Spinal cord (tissue), 10 donors: ENCODE results near the gene TP63. TPM values are rescaled to one million over a fixed set of nuclear protein-coding genes. Genes with fewer than 3 reads are reported as not detected.

Experiments used
- DNase-seq, 6 donors: peaks; one replicate each; pipeline versions ENCODE4 v3.0.0 to v3.0.0-alpha.2; 2013 to 2015; ENCODE audit warnings: low spot score in 6 of 6, low read depth in 4 of 6
- H3K27ac ChIP-seq: one replicate; pipeline ENCODE4 v1.5.1; 2013; ENCODE audit warnings: low read depth, low read length, control low read depth
- H3K27me3 ChIP-seq: one replicate; pipeline ENCODE4 v1.6.1; 2013; ENCODE audit warnings: low read length; ENCODE audit not compliant: control insufficient read depth, insufficient read depth
- H3K36me3 ChIP-seq: one replicate; pipeline ENCODE4 v1.6.1; 2013; ENCODE audit warnings: low read length; ENCODE audit not compliant: control insufficient read depth, insufficient read depth
- H3K4me1 ChIP-seq: one replicate; pipeline ENCODE4 v1.6.1; 2013; ENCODE audit warnings: low read length; ENCODE audit not compliant: control insufficient read depth, insufficient read depth
- H3K4me3 ChIP-seq: one replicate; pipeline ENCODE4 v1.5.1; 2013; ENCODE audit warnings: low read depth, low read length, control low read depth
- H3K9me3 ChIP-seq: one replicate; pipeline ENCODE4 v1.6.1; 2013; ENCODE audit warnings: low read length; ENCODE audit not compliant: control insufficient read depth, insufficient read depth
- WGBS: methylation state at CpG from one replicate; pipeline ENCODE4 v1.1.5; 2013; ENCODE audit warnings: missing lambda C conversion rate; ENCODE audit not compliant: insufficient coverage; 5-methylcytosine and 5-hydroxymethylcytosine counted together
- polyA plus RNA-seq, 2 donors: library from polyadenylated mRNA; unstranded; fragments of 120-200 nt; gene quantifications; one replicate each; pipeline ENCODE4 v1.2.1, GENCODE V29; 2013; ENCODE audit not compliant: insufficient read length in 2 of 2
- total RNA-seq, 2 donors: library from RNA; depleted of rRNA in 1 of 2; stranded (reverse); fragments of 120-200 nt in 1 of 2; fragments of >200 nt in 1 of 2; gene quantifications; one replicate each; pipeline versions ENCODE4 v1.2.3 to v1.2.4, GENCODE V29; 2013 to 2014
- donor health status: healthy.

TP63 gene
- total and polyA plus RNA-seq, 4 donors = 0.29 to 4.3 (median 2.2) TPM

- no peak overlapping the region for H3K4me3 ChIP-seq
- peaks cover 8% of the 10 kb centered on the region for H3K27me3 ChIP-seq
- WGBS = 86% methylated on average over 2 of the region's 5 CpGs
- DNase-seq = no peak
- no peak overlapping the region for H3K27ac ChIP-seq
- H3K4me1 ChIP-seq = no peaks in the 10 kb centered on the region
- no peaks in the 10 kb centered on the region for H3K36me3 ChIP-seq
- no peaks in the 10 kb centered on the region for H3K9me3 ChIP-seq
Measured at GRCh38 chr3:189812806-189813465, 181.7 kb downstream of the TP63 start.

- no peak overlapping the region for H3K4me3 ChIP-seq
- WGBS = 46% methylated on average over 7 of the region's 10 CpGs
Measured at GRCh38 chr3:189813647-189814240, 182.6 kb downstream of the TP63 start.

DNA sequence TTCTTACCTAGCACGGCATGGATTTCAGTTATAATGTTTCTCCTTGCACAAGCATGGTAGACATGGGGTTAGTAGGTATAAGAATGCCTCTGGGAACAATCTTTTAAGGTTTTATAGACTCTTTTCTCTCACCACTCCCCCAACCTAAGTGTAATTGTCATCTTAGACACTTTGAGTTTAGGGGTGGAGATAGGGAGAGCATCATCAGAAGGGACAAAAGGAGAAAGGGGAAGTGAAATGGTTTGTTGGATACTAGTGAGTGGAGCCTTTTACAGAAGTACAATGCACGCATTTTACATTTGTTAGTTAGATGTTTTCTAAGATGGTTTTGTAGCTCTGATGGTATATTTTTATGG is 189.2 kb downstream of the TP63 start:
- Histone ChIP-seq H3K9me3 (no peaks in the 10 kb centered on the region), H3K36me3 (no peaks in the 10 kb centered on the region), H3K4me3 (no peak overlapping the region), H3K27ac (no peak overlapping the region), H3K4me1 (no peaks in the 10 kb centered on the region), H3K27me3 (no peaks in the 10 kb centered on the region)
- DNase-seq = no peak
- WGBS = no CpG with 5 or more reads among the region's 2 CpGs

More at GRCh38 chr3:189813647-189814240, 182.6 kb downstream of the TP63 start:
- Histone ChIP-seq H3K27me3 (peaks cover 5% of the 10 kb centered on the region), H3K36me3 (no peaks in the 10 kb centered on the region), H3K27ac (no peak overlapping the region), H3K9me3 (no peaks in the 10 kb centered on the region), H3K4me1 (no peaks in the 10 kb centered on the region)
- DNase-seq = no peak

- WGBS = 0% methylated on average over 1 of the region's 4 CpGs
- no peak for DNase-seq
Measured at GRCh38 chr3:189821262-189821661, 190.1 kb downstream of the TP63 start.

DNA sequence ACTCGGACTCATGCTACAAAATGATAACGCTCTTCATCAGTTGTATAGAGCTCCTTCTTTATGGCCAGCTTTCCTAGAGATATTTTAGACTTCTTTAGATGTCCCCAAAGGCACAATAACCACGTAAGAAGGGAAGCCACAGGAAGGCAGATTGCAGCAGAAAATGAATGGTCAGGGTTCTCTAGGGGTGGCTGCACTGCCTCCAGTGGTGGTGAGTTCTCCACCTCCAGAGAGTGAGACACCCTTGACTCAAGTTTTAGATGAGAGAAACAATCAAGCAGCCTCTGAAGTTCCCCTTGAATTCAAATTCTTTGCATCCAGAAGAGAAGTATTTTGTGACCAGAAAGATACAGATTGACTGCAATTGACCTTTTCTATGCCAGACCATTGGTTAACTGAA is 191.5 kb downstream of the TP63 start:
- no peaks in the 10 kb centered on the region for H3K27me3 ChIP-seq
- no peaks in the 10 kb centered on the region for H3K4me1 ChIP-seq
- no peak overlapping the region for H3K27ac ChIP-seq
- DNase-seq = no peak
- no peaks in the 10 kb centered on the region for H3K9me3 ChIP-seq
- no peak overlapping the region for H3K4me3 ChIP-seq
- no peaks in the 10 kb centered on the region for H3K36me3 ChIP-seq
- WGBS = 100% methylated on average over 3 of the region's 3 CpGs

More at GRCh38 chr3:189821262-189821661, 190.1 kb downstream of the TP63 start:
- H3K27ac ChIP-seq = no peak overlapping the region
- no peaks in the 10 kb centered on the region for H3K4me1 ChIP-seq
- no peaks in the 10 kb centered on the region for H3K27me3 ChIP-seq
- H3K36me3 ChIP-seq = no peaks in the 10 kb centered on the region
- H3K9me3 ChIP-seq = no peaks in the 10 kb centered on the region
- no peak overlapping the region for H3K4me3 ChIP-seq

GRCh38 chr3:189824629-189825312 is 193.6 kb downstream of the TP63 start:
- Histone ChIP-seq H3K36me3 (no peaks in the 10 kb centered on the region), H3K4me3 (no peak overlapping the region), H3K27me3 (no peaks in the 10 kb centered on the region), H3K27ac (no peak overlapping the region), H3K9me3 (no peaks in the 10 kb centered on the region), H3K4me1 (no peaks in the 10 kb centered on the region)
- 60% methylated on average over 1 of the region's 5 CpGs for WGBS
- DNase-seq = peak in 1 of 6 donors; percentile 17

- no peaks in the 10 kb centered on the region for H3K27me3 ChIP-seq
- no peaks in the 10 kb centered on the region for H3K36me3 ChIP-seq
- no peaks in the 10 kb centered on the region for H3K9me3 ChIP-seq
- H3K27ac ChIP-seq = no peak overlapping the region
- no peak overlapping the region for H3K4me3 ChIP-seq
- WGBS = 83% methylated on average over 1 of the region's 3 CpGs
- H3K4me1 ChIP-seq = no peaks in the 10 kb centered on the region
- DNase-seq = no peak
Measured at GRCh38 chr3:189826566-189826965, 195.4 kb downstream of the TP63 start.

DNA sequence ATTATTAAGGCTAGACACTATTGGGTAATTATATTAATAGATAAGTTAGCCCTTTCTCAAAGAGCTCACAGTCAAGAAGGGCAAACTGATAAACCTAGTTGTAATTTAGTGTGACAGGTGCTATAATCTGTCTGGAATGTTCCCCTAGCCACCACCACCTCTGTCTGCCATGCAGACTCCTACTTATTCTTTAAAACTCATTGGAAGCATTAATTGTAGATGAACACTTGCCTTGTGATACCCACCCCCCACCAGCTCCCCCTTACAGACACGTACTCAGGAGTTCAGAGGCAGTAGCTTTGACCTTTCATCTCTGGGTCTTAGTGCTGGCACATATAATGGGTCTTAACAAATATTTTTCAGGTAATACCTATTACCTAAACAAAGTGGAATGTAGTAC is 195.9 kb downstream of the TP63 start:
- no peaks in the 10 kb centered on the region for H3K36me3 ChIP-seq
- no CpG with 5 or more reads among the region's 1 CpG for WGBS

GRCh38 chr3:189830401-189830800 is 199.2 kb downstream of the TP63 start:
- Histone ChIP-seq H3K4me1 (no peaks in the 10 kb centered on the region), H3K4me3 (no peak overlapping the region), H3K27me3 (no peaks in the 10 kb centered on the region), H3K36me3 (no peaks in the 10 kb centered on the region), H3K27ac (no peak overlapping the region), H3K9me3 (no peaks in the 10 kb centered on the region)
- no peak for DNase-seq
- no CpG with 5 or more reads among the region's 2 CpGs for WGBS

More for the DNA sequence above, 195.9 kb downstream of the TP63 start:
- Histone ChIP-seq H3K9me3 (no peaks in the 10 kb centered on the region), H3K27ac (no peak overlapping the region), H3K4me3 (no peak overlapping the region), H3K4me1 (no peaks in the 10 kb centered on the region), H3K27me3 (no peaks in the 10 kb centered on the region)
- DNase-seq = no peak

GRCh38 chr3:189833266-189833665 is 202.1 kb downstream of the TP63 start:
- H3K27ac ChIP-seq = no peak overlapping the region
- no peaks in the 10 kb centered on the region for H3K36me3 ChIP-seq
- no CpG with 5 or more reads among the region's 2 CpGs for WGBS
- DNase-seq = no peak
- H3K4me1 ChIP-seq = no peaks in the 10 kb centered on the region
- no peak overlapping the region for H3K4me3 ChIP-seq
- H3K9me3 ChIP-seq = no peaks in the 10 kb centered on the region
- H3K27me3 ChIP-seq = no peaks in the 10 kb centered on the region
